Nephron (organoid): ENCODE measurements around the gene MEF2A.

Experiments
- H3K27ac Mint-ChIP-seq, 3 experiments: 2 replicates each; pipeline ENCODE4 v1.8.0; 2020; ENCODE audit warnings: mixed read lengths in 3 of 3, mild to moderate bottlenecking in 2 of 3, moderate library complexity in 1 of 3
- H3K27me3 Mint-ChIP-seq: 2 replicates; pipeline ENCODE4 v1.8.0; 2021; ENCODE audit warnings: low read depth, mild to moderate bottlenecking, moderate library complexity, mixed read lengths
- H3K36me3 Mint-ChIP-seq: 2 replicates; pipeline ENCODE4 v1.8.0; 2020; ENCODE audit warnings: low read depth, mixed read lengths
- H3K4me1 Mint-ChIP-seq: 2 replicates; pipeline ENCODE4 v1.8.0; 2020; ENCODE audit warnings: mixed read lengths
- H3K4me3 Mint-ChIP-seq, 3 experiments: 2 replicates each; pipeline ENCODE4 v1.8.0; 2020; ENCODE audit warnings: mild to moderate bottlenecking in 3 of 3, mixed read lengths in 3 of 3, moderate library complexity in 2 of 3
- H3K9me3 Mint-ChIP-seq: 2 replicates; pipeline ENCODE4 v1.8.0; 2020; ENCODE audit warnings: mixed read lengths
- TF ChIP-seq, protein P1 (sequence below), 3 experiments: fragments of 200-600 bp; sonication (generic); IDR thresholded peaks; one replicate each; pipeline ENCODE4 v1.5.0; 2021; ENCODE audit warnings: antibody characterized with exemption in 3 of 3; ENCODE audit not compliant: unreplicated experiment in 3 of 3

Gene MEF2A

GRCh38 chr15:99753066-99753465 is 187.3 kb downstream of the MEF2A start:
- Mint-ChIP-seq H3K27me3 (peaks cover 3% of the 10 kb centered on the region), H3K4me3 (no peak overlapping the region), H3K36me3 (no peaks in the 10 kb centered on the region), H3K4me1 (no peaks in the 10 kb centered on the region), H3K9me3 (no peaks in the 10 kb centered on the region), H3K27ac (no peak overlapping the region)
- TF ChIP-seq, protein P1, sequence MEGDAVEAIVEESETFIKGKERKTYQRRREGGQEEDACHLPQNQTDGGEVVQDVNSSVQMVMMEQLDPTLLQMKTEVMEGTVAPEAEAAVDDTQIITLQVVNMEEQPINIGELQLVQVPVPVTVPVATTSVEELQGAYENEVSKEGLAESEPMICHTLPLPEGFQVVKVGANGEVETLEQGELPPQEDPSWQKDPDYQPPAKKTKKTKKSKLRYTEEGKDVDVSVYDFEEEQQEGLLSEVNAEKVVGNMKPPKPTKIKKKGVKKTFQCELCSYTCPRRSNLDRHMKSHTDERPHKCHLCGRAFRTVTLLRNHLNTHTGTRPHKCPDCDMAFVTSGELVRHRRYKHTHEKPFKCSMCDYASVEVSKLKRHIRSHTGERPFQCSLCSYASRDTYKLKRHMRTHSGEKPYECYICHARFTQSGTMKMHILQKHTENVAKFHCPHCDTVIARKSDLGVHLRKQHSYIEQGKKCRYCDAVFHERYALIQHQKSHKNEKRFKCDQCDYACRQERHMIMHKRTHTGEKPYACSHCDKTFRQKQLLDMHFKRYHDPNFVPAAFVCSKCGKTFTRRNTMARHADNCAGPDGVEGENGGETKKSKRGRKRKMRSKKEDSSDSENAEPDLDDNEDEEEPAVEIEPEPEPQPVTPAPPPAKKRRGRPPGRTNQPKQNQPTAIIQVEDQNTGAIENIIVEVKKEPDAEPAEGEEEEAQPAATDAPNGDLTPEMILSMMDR (IDR thresholded peaks at IDR 0.05; ENCODE audit: unreplicated experiment in 3 of 3): no peak

- H3K27ac Mint-ChIP-seq: no peak overlapping the region
- H3K36me3 Mint-ChIP-seq: no peaks in the 10 kb centered on the region
- TF ChIP-seq, protein P1 (IDR thresholded peaks at IDR 0.05; ENCODE audit: unreplicated experiment in 3 of 3): peak; percentile 74 to 83 (median 83)
- no peaks in the 10 kb centered on the region for H3K4me1 Mint-ChIP-seq
- peaks cover 3% of the 10 kb centered on the region for H3K27me3 Mint-ChIP-seq
- H3K4me3 Mint-ChIP-seq: no peak overlapping the region
- no peaks in the 10 kb centered on the region for H3K9me3 Mint-ChIP-seq
Observed at GRCh38 chr15:99755692-99756409, 190.1 kb downstream of the MEF2A start.

DNA sequence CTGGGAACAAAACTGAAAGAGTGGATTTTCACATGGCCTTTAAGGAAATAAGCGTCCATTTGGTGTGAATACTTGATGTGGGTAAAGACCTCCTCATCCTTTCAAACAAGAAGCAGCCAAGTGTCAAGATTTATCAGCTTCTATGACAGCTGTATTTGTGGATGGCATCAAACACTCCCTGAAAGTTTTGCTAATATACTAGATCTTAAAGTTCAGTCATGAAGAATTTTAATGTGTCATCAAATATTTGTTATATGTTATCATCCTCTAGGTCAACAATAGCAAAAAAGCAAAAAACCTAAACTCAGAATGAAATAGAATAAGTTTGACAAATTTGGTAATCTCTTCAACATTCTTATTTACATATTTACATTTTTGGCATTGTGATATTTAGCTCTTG is 196.5 kb downstream of the MEF2A start:
- no peaks in the 10 kb centered on the region for H3K36me3 Mint-ChIP-seq
- no peaks in the 10 kb centered on the region for H3K9me3 Mint-ChIP-seq
- no peak overlapping the region for H3K27ac Mint-ChIP-seq
- no peak overlapping the region for H3K4me3 Mint-ChIP-seq
- TF ChIP-seq, protein P1 (IDR thresholded peaks at IDR 0.05; ENCODE audit: unreplicated experiment in 3 of 3): no peak
- H3K27me3 Mint-ChIP-seq: no peaks in the 10 kb centered on the region
- no peaks in the 10 kb centered on the region for H3K4me1 Mint-ChIP-seq

DNA sequence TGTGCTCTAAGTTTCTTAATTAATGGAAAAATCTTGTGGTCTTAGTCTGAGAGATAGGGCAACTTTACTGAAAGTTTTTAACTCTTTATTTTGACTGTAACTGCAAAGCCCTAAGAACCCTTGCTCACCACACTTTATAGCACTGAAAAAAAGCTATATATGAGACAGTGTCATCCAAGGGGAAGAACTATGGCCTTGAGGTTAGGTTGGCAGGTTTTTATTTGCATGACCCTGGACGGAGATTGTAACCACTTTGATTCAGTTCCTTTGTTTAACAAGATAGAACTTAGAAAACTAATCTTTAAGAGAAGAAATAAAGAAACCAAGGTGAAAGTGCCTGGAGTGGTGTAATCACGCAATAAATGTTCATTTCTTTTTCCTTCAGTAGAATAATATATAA is 198.0 kb downstream of the MEF2A start:
- H3K4me1 Mint-ChIP-seq: no peaks in the 10 kb centered on the region
- H3K27ac Mint-ChIP-seq: no peak overlapping the region
- H3K4me3 Mint-ChIP-seq: no peak overlapping the region
- TF ChIP-seq, protein P1 (IDR thresholded peaks at IDR 0.05; ENCODE audit: unreplicated experiment in 3 of 3): no peak
- H3K36me3 Mint-ChIP-seq: no peaks in the 10 kb centered on the region
- H3K27me3 Mint-ChIP-seq: no peaks in the 10 kb centered on the region
- H3K9me3 Mint-ChIP-seq: no peaks in the 10 kb centered on the region

GRCh38 chr15:99764522-99764921 is 198.7 kb downstream of the MEF2A start:
- H3K27me3 Mint-ChIP-seq: no peaks in the 10 kb centered on the region
- TF ChIP-seq, protein P1 (IDR thresholded peaks at IDR 0.05; ENCODE audit: unreplicated experiment in 3 of 3): no peak
- no peak overlapping the region for H3K4me3 Mint-ChIP-seq
- no peak overlapping the region for H3K27ac Mint-ChIP-seq
- H3K36me3 Mint-ChIP-seq: no peaks in the 10 kb centered on the region
- no peaks in the 10 kb centered on the region for H3K4me1 Mint-ChIP-seq
- no peaks in the 10 kb centered on the region for H3K9me3 Mint-ChIP-seq
